Prostate gland (tissue), 2 donors: Measurements from ENCODE around the gene HDLBP.

Experiments
- CTCF ChIP-seq, 4 experiments: fragments of 200-600 bp in 2 of 4; fragments of 450-650 bp in 2 of 4; sonication (generic) in 2 of 4; IDR thresholded peaks; 1 replicate in 3 of 4; 2 replicates in 1 of 4; pipeline ENCODE4 v1.5.1; 2016 to 2019; ENCODE audit warnings: antibody characterized with exemption in 4 of 4, mild to moderate bottlenecking in 2 of 4, moderate library complexity in 2 of 4
- POLR2AphosphoS5 ChIP-seq: sonication (generic); formaldehyde crosslinking; IDR thresholded peaks from one replicate; pipeline ENCODE4 v1.6.1; 2017; ENCODE audit warnings: antibody characterized with exemption

GRCh38 chr2:241351640-241352031, 36.2 kb upstream of the HDLBP start:
- no peak for TF ChIP-seq CTCF (IDR thresholded peaks at IDR 0.05)
- TF ChIP-seq POLR2AphosphoS5 = no peak
